K562 (cell line): ENCODE results near the gene SRMS. TPM values are rescaled to one million over a fixed set of nuclear protein-coding genes. Genes with fewer than 3 reads are reported as not detected.

Experiments used
- BCOR ChIP-seq: fragments of 450-650 bp; IDR thresholded peaks from 2 replicates; pipeline ENCODE4 v1.6.1; 2016
- BHLHE40 ChIP-seq: IDR thresholded peaks from 2 replicates; pipeline ENCODE4 v1.6.1; 2011; ENCODE audit warnings: low read length, improper control_type of control experiment
- C11orf30 ChIP-seq: fragments of 450-650 bp; IDR thresholded peaks from 2 replicates; pipeline ENCODE4 v1.6.1; 2016; ENCODE audit warnings: low read depth, mild to moderate bottlenecking
- CC2D1A ChIP-seq: fragments of 450-650 bp; IDR thresholded peaks from 2 replicates; pipeline ENCODE4 v1.6.1; 2017; ENCODE audit warnings: mild to moderate bottlenecking
- CHD1 ChIP-seq: fragments of 200-600 bp; sonication (generic); IDR thresholded peaks from one replicate; pipeline ENCODE4 v1.6.1; 2012; ENCODE audit warnings: mild to moderate bottlenecking, moderate library complexity, low read length, inconsistent platforms
- CXXC5 ChIP-seq: fragments of 250-450 bp; sonication (Bioruptor Pico); IDR thresholded peaks from 2 replicates; pipeline ENCODE4 v1.8.0; 2022; ENCODE audit warnings: inconsistent platforms, mild to moderate bottlenecking, moderate library complexity
- DPF2 ChIP-seq: fragments of 450-650 bp; IDR thresholded peaks from 2 replicates; pipeline ENCODE4 v1.6.1; 2016
- ELF1 ChIP-seq: fragments of 200-800 bp; sonication (Bioruptor generic); IDR thresholded peaks from 2 replicates; pipeline ENCODE4 v1.6.1; 2016; ENCODE audit warnings: missing genetic modification characterization, missing compliant biosample characterization
- FOSL1 ChIP-seq: fragments of 200-800 bp; sonication (Bioruptor generic); conservative IDR thresholded peaks from 2 replicates; pipeline ENCODE4 v1.6.1; 2016; ENCODE audit warnings: missing genetic modification characterization, missing compliant biosample characterization
- GATAD2B ChIP-seq: fragments of 450-650 bp; IDR thresholded peaks from 2 replicates; pipeline ENCODE4 v1.6.1; 2017; ENCODE audit warnings: mild to moderate bottlenecking, borderline replicate concordance
- HSF4 ChIP-seq: fragments of 250-450 bp; sonication (Bioruptor Pico); IDR thresholded peaks from 2 replicates; pipeline ENCODE4 v2.1.2; 2022; ENCODE audit warnings: mild to moderate bottlenecking, moderate library complexity, borderline replicate concordance
- MAZ ChIP-seq, 2 experiments: fragments of 450-650 bp in 1 of 2; sonication (generic) in 1 of 2; formaldehyde crosslinking; IDR thresholded peaks in 1 of 2; conservative IDR thresholded peaks in 1 of 2; 2 replicates each; pipeline versions ENCODE4 v1.4.0 to v1.5.0; 2020; ENCODE audit warnings: mild to moderate bottlenecking in 1 of 2, missing genetic modification reagents in 1 of 2
- NFRKB ChIP-seq: fragments of 450-650 bp; IDR thresholded peaks from 2 replicates; pipeline ENCODE4 v1.6.1; 2016; ENCODE audit warnings: low read depth
- PRPF4 ChIP-seq: fragments of 200-400 bp; formaldehyde crosslinking; IDR thresholded peaks from one replicate; pipeline ENCODE4 v1.6.1; 2017; ENCODE audit warnings: low read length, low read depth, mild to moderate bottlenecking; ENCODE audit not compliant: insufficient read depth, poor library complexity, severe bottlenecking
- SIX5 ChIP-seq, 2 experiments: IDR thresholded peaks; 2 replicates each; pipeline ENCODE4 v1.6.1; 2011; ENCODE audit warnings: low read length in 2 of 2, borderline replicate concordance in 1 of 2, low read depth in 1 of 2, mild to moderate bottlenecking in 1 of 2, moderate library complexity in 1 of 2; ENCODE audit not compliant: insufficient read depth in 1 of 2
- TARDBP ChIP-seq: fragments of 450-650 bp; IDR thresholded peaks from 2 replicates; pipeline ENCODE4 v1.6.1; 2016
- TBP ChIP-seq: optimal IDR thresholded peaks from 2 replicates; pipeline ENCODE3; 2011; ENCODE audit warnings: low read depth, low read length, improper control_type of control experiment
- YBX1 ChIP-seq: fragments of 450-650 bp; IDR thresholded peaks from 2 replicates; pipeline ENCODE4 v1.7.1; 2016; ENCODE audit warnings: mild to moderate bottlenecking
- ZNF134 ChIP-seq: fragments of 250-450 bp; sonication (Bioruptor Pico); conservative IDR thresholded peaks from 2 replicates; pipeline ENCODE4 v1.4.0; 2020
- ZNF695 ChIP-seq: fragments of 450-650 bp; formaldehyde crosslinking; IDR thresholded peaks from 2 replicates; pipeline ENCODE4 v1.4.0; 2020; ENCODE audit warnings: mild to moderate bottlenecking, moderate library complexity
- ZNF699 ChIP-seq: fragments of 250-450 bp; sonication (Bioruptor Pico); IDR thresholded peaks from 2 replicates; pipeline ENCODE4 v1.8.0; 2021; ENCODE audit warnings: mild to moderate bottlenecking, moderate library complexity; ENCODE audit not compliant: insufficient replicate concordance
- polyA plus RNA-seq, 8 experiments: library from polyadenylated mRNA; depleted of rRNA in 4 of 8; stranded (reverse) in 5 of 8; unstranded in 3 of 8; fragments of >200 nt; fragmentation: Nextera tagmentation in 2 of 8; fragmentation: Illumina TruSeq in 1 of 8; extraction: Ambion mirVana in 2 of 8; extraction: Trizol in 1 of 8; gene quantifications; 2 replicates each; pipeline versions ENCODE4 v1.2.1 to v1.2.3, GENCODE V29; 2011 to 2014; ENCODE audit warnings: inconsistent platforms in 1 of 8, missing spikeins in 1 of 8
- total RNA-seq, 7 experiments: library from RNA; depleted of rRNA in 6 of 7; stranded (reverse); fragments of >200 nt in 6 of 7; fragmentation: Illumina TruSeq in 2 of 7; extraction: Trizol in 2 of 7; gene quantifications; 2 replicates each; pipeline versions ENCODE4 v1.2.1 to v1.2.3, GENCODE V29; 2011 to 2021; ENCODE audit warnings: low replicate concordance in 1 of 7
- TF ChIP-seq, protein P1 (sequence below): sonication (generic); formaldehyde crosslinking; IDR thresholded peaks from 2 replicates; pipeline ENCODE4 v1.8.0; 2022; ENCODE audit warnings: missing genetic modification reagents, mild to moderate bottlenecking, borderline replicate concordance
- TF ChIP-seq, protein P2 (sequence below): fragments of 450-650 bp; IDR thresholded peaks from 2 replicates; pipeline ENCODE4 v1.6.1; 2018; ENCODE audit not compliant: partially characterized antibody

SRMS gene
- total and polyA plus RNA-seq, 9 of the 15 experiments (the other 6 are each of a cell fraction or from before 2014, with no cell fraction given) = 0.07 TPM; not detected in 8

DNA sequence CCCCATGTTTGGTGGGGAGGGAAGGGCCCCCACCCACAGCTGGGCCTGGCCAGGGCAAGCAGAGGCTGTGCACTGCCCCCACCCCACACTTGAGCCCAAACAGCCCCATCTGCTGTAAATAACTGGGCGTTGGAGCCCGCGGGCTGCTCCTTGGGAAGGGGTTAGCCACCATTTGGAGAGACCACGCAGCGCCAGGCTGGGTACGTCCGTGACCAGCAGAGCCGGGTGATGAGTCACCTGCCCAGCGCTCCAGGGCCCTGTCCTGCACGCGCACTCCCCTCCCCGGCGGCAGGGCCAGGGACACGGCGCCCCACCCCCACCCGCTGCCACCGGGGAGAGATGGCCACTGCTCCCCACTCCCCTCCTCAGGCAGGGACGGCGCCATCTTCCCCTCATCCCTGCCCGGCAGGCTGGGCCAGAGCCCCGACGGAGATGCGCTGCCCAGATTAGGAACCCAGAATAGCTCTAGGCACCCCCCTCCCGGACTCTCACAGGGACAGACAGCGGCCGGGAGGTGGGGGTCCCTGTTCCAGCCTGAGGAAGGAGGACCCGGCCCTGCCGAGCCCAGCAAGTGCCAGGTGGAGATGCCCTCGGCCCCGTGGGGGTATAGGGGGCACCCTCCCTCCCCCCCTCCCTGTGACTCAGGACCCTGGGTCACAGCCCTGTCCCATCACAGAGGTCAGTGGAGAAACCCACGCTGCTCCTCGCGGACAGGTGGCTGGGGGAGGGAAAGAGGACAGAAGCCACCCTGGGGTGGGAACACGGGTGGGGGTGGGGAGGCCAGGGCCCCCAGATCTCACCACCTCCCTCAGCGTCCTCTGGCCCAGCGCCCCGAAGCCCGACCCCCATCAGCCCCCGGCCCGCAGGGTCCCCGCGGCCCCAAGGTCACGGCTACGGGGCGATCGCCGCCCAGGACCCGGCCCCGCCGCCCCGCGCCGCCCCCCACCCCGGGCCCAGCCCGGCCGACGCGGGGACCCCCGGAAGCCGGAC is 49.3 kb downstream of the SRMS start (continued):
- TF ChIP-seq BHLHE40 (no peak), TARDBP (0 out of 2 replicates have a peak, but pooled peaks have one; percentile 49), ZNF134 (CRISPR knock-in tag) (no peak), HSF4 (CRISPR knock-in tag) (no peak), CXXC5 (peak; percentile 43), DPF2 (0 out of 2 replicates have a peak, but pooled peaks have one; percentile 29), NFRKB (no peak), YBX1 (no peak), TBP (no peak), MAZ (CRISPR knock-in tag; conservative IDR thresholded peaks at IDR 0.05 in 1 of 2, IDR thresholded peaks at IDR 0.05 in 1 of 2) (0 out of 4 replicates have a peak, but pooled peaks of 1 of the 2 experiments have one; percentile 27), BCOR (0 out of 2 replicates have a peak, but pooled peaks have one; percentile 30), SIX5 (IDR thresholded peaks at IDR 0.05; ENCODE audit: borderline replicate concordance in 1 of 2, insufficient read depth in 1 of 2, low read depth in 1 of 2, low read length in 2 of 2) (no peak), GATAD2B (no peak), C11orf30 (no peak), ZNF695 (no peak), PRPF4 (no peak), FOSL1 (peak; percentile 81), ZNF699 (CRISPR knock-in tag) (no peak), CHD1 (no peak), ELF1 (no peak), CC2D1A (no peak)
- TF ChIP-seq, protein P1, sequence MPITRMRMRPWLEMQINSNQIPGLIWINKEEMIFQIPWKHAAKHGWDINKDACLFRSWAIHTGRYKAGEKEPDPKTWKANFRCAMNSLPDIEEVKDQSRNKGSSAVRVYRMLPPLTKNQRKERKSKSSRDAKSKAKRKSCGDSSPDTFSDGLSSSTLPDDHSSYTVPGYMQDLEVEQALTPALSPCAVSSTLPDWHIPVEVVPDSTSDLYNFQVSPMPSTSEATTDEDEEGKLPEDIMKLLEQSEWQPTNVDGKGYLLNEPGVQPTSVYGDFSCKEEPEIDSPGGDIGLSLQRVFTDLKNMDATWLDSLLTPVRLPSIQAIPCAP (CRISPR knock-in tag) = no peak
- TF ChIP-seq, protein P2, sequence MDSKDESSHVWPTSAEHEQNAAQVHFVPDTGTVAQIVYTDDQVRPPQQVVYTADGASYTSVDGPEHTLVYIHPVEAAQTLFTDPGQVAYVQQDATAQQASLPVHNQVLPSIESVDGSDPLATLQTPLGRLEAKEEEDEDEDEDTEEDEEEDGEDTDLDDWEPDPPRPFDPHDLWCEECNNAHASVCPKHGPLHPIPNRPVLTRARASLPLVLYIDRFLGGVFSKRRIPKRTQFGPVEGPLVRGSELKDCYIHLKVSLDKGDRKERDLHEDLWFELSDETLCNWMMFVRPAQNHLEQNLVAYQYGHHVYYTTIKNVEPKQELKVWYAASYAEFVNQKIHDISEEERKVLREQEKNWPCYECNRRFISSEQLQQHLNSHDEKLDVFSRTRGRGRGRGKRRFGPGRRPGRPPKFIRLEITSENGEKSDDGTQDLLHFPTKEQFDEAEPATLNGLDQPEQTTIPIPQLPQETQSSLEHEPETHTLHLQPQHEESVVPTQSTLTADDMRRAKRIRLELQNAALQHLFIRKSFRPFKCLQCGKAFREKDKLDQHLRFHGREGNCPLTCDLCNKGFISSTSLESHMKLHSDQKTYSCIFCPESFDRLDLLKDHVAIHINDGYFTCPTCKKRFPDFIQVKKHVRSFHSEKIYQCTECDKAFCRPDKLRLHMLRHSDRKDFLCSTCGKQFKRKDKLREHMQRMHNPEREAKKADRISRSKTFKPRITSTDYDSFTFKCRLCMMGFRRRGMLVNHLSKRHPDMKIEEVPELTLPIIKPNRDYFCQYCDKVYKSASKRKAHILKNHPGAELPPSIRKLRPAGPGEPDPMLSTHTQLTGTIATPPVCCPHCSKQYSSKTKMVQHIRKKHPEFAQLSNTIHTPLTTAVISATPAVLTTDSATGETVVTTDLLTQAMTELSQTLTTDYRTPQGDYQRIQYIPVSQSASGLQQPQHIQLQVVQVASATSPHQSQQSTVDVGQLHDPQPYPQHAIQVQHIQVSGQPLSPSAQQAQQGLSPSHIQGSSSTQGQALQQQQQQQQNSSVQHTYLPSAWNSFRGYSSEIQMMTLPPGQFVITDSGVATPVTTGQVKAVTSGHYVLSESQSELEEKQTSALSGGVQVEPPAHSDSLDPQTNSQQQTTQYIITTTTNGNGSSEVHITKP = no peak
